GM21526 (cell line): ENCODE measurements around the gene ZFP1.

Experiments
- ATAC-seq: cut with Tn5 transposase; IDR thresholded peaks from one replicate; pipeline ENCODE4 v1.9.1; 2021; ENCODE audit warnings: moderate library complexity; ENCODE audit not compliant: unreplicated experiment, low FRiP score

The ZFP1 gene

DNA sequence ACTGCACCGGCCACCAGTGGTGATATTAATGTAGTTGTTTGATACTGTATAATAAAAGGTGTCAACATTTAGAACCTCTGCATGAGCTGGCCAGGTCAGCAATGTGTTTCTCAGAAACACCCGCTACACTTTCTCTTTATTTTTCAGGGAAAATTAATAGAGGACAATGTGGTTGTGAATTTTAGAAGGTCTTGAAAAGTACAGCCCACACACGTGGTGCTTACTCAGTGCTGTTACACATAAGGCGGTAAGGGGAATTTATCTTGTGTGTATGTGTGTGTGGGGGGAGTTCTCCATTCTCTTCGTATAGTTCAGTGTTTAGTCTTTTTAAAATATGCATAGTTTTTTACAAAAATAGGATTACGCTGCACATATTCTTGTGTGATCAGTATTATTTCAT, 4.4 kb upstream of the ZFP1 start:
- ATAC-seq = no peak

DNA sequence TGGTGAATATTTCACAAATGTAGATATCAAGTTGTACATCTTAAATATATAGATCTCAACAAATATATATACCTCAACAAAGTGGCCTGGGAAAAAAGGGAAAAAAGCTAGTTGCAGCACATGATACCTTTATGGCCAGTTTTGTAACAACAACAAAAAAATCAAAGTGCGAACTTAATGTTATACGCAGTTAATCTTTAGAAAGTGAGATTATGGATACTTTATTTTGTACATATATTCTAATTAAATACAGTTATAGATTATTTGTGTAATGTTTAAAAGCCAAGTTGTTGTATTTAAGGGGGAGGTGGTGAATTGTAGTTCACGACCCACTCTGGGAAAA, 385 bp upstream of the ZFP1 start:
- ATAC-seq = no peak

DNA sequence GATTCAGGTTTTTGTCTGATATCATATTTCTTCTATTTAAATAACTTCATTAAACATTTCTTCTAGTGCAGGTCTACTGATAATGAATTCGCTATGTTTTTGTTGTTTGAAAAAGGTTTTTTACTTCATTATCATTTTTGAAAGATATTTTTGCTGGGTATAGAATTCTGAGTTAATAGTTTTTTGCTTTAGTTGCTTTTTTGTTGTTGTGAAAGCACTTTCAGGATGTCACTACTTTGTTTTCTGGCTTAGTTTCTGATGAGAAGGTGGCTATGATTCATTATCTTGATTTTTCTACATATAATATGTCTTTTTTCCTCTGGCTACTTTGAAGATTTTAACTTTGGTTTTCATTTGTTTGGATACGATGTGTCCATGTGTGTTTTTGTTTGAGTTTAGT, 3.5 kb downstream of the ZFP1 start:
- no peak for ATAC-seq

DNA sequence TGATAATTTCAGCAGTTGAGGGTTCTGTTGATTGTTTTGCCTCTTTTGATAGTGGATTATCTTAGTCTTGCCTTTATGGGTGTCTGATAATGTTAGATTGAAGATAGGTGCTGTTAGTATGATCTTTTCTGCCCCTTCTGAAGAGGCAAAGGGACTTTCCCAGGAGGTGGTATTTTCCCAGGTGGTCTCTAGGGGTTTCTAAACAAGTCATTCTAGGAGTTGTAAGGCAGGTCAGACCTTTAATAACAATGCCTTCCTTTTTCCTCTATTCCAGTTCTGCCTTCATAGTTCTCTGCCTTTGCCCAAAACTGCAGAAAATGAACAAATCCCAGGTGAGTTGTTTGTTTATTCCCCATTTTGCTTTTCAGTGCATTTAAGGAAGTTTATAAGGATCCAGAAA, 4.3 kb downstream of the ZFP1 start:
- no peak for ATAC-seq

GRCh38 chr16:75160386-75160785, 12.1 kb downstream of the ZFP1 start:
- no peak for ATAC-seq

GRCh38 chr16:75169899-75170405, 21.6 kb downstream of the ZFP1 start:
- ATAC-seq = no peak

DNA sequence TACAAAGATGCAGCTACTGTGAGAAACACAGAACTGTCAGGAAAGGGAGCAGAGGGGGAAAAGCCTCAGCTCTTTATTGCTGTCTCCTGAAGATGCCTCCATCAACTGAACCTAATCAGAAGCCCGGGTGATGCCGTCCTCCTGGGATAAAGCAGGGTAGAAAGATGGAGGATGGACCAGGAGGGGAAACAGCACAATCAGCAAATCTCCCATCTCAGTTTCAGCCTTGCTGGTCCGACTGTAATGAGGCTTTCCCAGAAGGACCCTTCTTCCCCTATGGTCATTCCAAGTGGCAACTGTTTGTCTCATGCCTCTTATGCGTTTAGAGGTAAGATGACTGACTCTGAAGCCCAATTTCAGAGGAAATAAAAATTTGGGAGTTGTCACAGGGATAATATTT, 24.3 kb downstream of the ZFP1 start:
- ATAC-seq = no peak

DNA sequence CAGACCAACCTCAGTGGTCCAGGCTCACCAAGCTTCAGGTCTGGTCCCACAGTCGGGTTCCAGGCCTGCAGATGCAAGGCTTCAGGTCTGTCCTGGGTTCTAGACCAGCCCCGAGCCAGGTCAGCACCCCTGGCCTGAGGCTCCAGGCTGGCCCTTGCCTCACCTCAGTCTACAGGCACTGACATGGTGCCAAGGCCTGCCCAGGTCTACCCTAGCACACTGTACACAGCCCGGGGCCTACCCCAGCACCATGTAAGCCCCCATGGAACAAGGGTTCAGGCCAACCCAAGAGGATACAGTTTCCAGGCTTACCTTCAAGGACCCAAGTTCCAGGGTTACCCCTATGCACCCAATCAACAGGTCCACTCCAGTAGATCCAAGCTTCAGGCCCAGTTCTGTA, 26.8 kb downstream of the ZFP1 start:
- ATAC-seq = no peak

DNA sequence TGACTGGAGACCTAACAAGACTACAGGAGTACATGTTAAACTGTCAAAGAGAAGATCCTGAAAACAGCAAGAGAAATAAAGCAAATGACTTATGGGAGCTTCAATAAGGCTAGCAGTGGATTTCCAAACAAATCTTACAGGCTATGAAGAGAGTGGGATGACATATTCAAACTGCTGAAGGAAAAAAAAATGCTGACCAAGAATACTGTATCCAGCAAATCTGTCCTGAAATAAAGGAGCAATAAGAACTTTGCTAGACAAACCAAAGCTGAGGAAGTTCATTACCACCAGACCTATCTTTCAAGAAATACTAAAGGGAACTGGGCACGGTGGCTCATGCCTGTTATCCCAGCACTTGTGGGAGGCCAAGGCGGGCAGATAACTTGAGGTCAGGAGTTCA, 28.6 kb downstream of the ZFP1 start:
- no peak for ATAC-seq

DNA sequence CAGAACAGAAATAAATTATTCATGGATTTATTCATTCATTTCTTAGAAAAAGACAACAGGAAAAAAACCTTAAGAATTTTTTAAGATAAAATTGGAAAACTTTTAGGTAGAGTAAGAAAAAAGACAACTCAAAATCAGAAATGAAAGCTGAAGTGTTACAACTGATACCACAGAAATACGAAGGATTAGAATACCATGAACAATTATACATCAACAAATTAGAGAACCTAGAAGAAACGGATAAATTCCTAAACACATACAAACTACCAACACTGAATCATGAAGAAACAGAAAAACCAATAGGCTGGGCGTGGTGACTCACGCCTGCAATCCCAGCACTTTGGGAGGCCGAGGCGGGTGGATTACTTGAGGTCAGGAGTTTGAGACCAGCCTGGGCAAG, 30.9 kb downstream of the ZFP1 start:
- ATAC-seq = no peak

DNA sequence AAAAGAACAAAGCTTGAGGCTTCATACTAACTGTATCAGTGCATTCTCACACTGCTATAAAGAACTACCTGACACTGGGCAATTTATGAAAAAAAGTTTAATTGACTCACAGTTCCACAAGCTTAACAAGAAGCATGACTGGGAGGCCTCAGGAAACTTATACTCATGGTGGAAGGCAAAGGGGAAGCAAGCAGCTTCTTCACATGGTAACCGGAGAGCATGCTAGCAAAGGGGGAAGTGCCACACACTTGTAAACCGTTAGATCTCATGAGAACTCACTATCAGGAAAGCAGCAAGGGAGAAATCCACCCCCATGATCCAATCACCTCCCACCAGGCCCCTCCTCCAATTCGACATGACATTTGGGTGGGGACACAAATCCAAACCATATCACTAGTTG, 33.3 kb downstream of the ZFP1 start:
- no peak for ATAC-seq

DNA sequence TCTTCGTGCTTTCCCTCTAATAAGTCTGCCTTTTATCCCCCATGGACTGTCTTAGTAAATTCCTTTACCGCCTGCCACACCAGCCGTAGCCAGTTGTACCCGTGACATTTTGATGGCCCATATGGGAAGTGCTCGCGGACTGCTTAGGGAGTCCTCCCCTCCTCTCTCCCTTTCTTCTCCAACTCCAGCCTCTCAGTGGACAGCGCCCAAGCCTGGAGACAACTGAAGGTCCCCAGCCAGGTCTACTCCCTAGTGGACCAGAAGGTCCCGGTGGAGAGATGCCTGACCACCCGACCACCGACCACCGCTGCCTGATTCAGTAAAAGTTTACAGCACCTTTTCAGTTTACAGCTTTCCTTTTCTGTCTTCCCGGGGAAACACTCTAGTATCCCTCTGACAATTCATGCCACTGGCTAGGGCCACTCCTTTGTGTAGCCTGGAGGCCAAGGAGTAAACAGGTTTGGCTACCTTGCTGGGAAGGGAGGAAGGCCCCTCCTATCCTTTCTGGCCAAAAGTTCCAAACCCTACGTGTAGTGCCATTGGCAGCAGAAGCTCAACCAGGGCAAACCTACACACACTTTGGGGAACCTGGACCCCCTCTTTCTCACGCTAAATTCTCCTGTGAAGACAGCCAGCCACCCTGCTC, 40.6 kb downstream of the ZFP1 start:
- no peak for ATAC-seq

- ATAC-seq = no peak
Observed at GRCh38 chr16:75189638-75190245, 41.4 kb downstream of the ZFP1 start.

- ATAC-seq = no peak
Observed at GRCh38 chr16:75192606-75193264, 44.4 kb downstream of the ZFP1 start.

DNA sequence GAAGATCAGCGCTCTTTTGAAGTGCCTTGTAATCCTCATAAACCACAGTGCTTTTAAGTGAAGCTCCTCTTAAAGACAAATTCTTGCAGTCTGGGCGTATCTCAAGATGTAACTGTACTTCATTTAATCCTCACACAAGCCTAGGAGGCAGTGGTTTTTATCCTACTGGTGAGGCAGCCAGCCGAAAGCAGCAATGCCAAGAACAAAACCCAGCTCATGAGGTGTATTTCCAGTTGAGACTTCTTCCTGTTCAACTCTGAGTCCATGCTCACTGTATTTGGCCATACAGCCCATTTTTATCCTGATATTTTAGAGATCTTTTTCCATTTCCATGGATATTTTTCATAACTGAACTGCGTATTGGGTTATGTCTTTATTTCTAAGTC, 44.9 kb downstream of the ZFP1 start:
- no peak for ATAC-seq

GRCh38 chr16:75193730-75194444, 45.6 kb downstream of the ZFP1 start:
- ATAC-seq = no peak

GRCh38 chr16:75195811-75196790, 47.8 kb downstream of the ZFP1 start:
- no peak for ATAC-seq

DNA sequence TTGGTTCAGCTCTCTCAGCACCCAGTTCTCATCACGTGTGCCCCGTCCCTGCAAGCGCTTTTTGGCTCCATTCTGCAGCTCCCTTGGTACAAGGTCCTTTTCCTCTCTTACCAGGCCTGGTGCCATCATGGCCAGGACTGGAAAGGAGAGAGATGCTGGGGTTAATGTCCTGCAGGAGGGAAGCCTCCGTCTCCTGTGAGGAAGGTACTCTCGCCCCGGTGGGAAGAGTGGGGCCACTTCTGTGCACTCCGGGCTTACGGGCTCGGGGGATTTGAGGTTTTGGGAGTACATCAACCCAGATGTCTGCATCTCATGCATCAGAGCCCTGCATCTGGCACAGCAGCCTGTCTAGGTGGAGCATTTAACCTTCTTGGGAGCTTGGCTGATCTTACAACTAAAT, 48.5 kb downstream of the ZFP1 start:
- no peak for ATAC-seq

DNA sequence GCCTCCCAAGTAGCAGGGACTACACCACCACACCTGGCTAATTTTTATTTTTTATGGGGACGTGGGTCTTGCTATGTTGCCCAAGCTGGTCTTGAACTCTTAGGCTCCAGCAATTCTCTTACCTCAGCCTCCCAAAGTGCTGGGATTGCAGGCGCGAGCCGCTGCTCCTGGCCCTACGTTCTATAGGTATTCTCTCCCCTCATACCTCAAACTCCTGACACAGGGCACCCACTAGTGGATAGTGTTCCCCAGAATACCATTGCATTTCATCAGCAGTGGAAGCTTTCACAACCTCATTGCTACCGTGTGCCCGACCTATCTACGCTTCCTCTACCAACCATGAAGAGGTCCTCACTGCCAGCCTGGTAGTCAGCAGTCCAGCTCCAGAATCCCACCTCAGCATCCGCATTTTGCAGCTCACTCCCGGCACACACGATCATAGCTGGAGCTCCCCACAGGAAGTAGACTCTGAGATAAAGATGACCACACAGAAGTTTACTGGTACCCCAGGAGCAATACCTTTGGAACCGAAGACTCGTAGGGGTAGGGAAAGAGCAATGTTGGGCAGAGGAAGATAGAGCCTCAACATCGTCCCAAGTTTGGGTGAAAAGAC, 49.3 kb downstream of the ZFP1 start:
- no peak for ATAC-seq

DNA sequence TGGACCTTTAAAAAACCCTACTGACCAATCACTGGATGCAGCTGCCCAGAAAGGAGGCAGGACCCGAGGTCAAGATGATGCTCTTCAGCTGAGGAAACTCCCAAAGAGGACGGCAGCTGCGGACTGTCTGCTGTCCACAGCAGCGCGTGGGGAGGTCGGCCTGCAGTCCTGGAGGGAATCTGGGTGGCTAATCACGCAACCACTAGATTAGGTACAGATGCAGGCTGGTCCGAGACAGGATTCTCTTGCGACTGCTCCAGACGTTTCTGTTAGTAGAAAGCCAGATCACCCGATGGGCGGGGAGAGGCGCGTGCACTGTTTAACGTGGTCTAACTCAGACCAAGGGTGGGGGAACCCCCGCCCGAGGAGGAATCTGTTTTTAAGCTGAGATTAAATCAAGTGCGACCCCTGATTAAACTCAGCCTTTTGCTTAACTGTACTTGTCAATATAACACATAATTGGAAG, 49.8 kb downstream of the ZFP1 start:
- ATAC-seq = no peak
